WTC11 (cell line): ENCODE data around the gene CAMP. TPM values are rescaled to one million over a fixed set of nuclear protein-coding genes. Genes with fewer than 3 reads are reported as not detected.

ENCODE experiments used
- ATAC-seq: fragments of 200-7000 bp; cut with Tn5 transposase; 2 replicates; pipeline ENCODE4 v1.10.0; 2021; ENCODE audit warnings: mild to moderate bottlenecking, moderate library complexity
- CTCF ChIA-PET: fragments of 300-600 bp; sonication (Branson Sonifier 250); formaldehyde crosslinking; loops from one replicate; lab custom pipeline; 2021; ENCODE audit warnings: antibody characterized with exemption; lab: Charles Lee
- POLR2A ChIA-PET: fragments of 350-600 bp; sonication (Branson Sonifier 250); formaldehyde crosslinking; loops from one replicate; lab custom pipeline; 2021; ENCODE audit warnings: antibody characterized with exemption; lab: Charles Lee
- DNase-seq: peaks from one replicate; pipeline ENCODE4 v3.0.0; 2021; ENCODE audit warnings: low spot score
- H3K27ac Mint-ChIP-seq: 2 replicates; pipeline ENCODE4 v1.8.0; 2021; ENCODE audit warnings: mixed read lengths
- H3K27me3 Mint-ChIP-seq: 2 replicates; pipeline ENCODE4 v1.8.0; 2021; ENCODE audit warnings: low read depth, mild to moderate bottlenecking, moderate library complexity, mixed read lengths
- H3K36me3 Mint-ChIP-seq: 2 replicates; pipeline ENCODE4 v1.8.0; 2021; ENCODE audit warnings: mixed read lengths
- H3K4me1 Mint-ChIP-seq: 2 replicates; pipeline ENCODE4 v1.8.0; 2022; ENCODE audit warnings: mixed read lengths
- H3K4me3 Mint-ChIP-seq: 2 replicates; pipeline ENCODE4 v1.8.0; 2021; ENCODE audit warnings: mild to moderate bottlenecking, moderate library complexity, mixed read lengths
- H3K9me3 Mint-ChIP-seq: 2 replicates; pipeline ENCODE4 v1.8.0; 2021; ENCODE audit warnings: mixed read lengths
- CREM ChIP-seq: sonication (generic); formaldehyde crosslinking; IDR thresholded peaks from 2 replicates; pipeline ENCODE4 v1.8.1; 2022; ENCODE audit warnings: mild to moderate bottlenecking, missing genetic modification reagents, moderate library complexity
- ESRRA ChIP-seq: sonication (generic); formaldehyde crosslinking; IDR thresholded peaks from 2 replicates; pipeline ENCODE4 v1.8.1; 2022; ENCODE audit warnings: mild to moderate bottlenecking, missing genetic modification reagents, borderline replicate concordance
- GRHL2 ChIP-seq: fragments of 250-450 bp; sonication (Bioruptor Pico); IDR thresholded peaks from 2 replicates; pipeline ENCODE4 v1.8.0; 2022; ENCODE audit warnings: mild to moderate bottlenecking, moderate library complexity; ENCODE audit not compliant: insufficient replicate concordance, severe bottlenecking
- NFATC4 ChIP-seq: fragments of 250-450 bp; sonication (Bioruptor Pico); IDR thresholded peaks from 2 replicates; pipeline ENCODE4 v1.9.0; 2021; ENCODE audit warnings: mild to moderate bottlenecking
- NR1H2 ChIP-seq: sonication (generic); formaldehyde crosslinking; IDR thresholded peaks from 2 replicates; pipeline ENCODE4 v1.9.0; 2021; ENCODE audit warnings: mild to moderate bottlenecking, moderate library complexity, missing genetic modification reagents
- TEAD1 ChIP-seq: sonication (generic); formaldehyde crosslinking; IDR thresholded peaks from 2 replicates; pipeline ENCODE4 v1.8.0; 2022; ENCODE audit warnings: mild to moderate bottlenecking, missing genetic modification reagents
- ZNF232 ChIP-seq: sonication (generic); formaldehyde crosslinking; IDR thresholded peaks from 2 replicates; pipeline ENCODE4 v1.8.0; 2022; ENCODE audit warnings: mild to moderate bottlenecking, missing genetic modification reagents
- total RNA-seq: library from RNA; stranded (reverse); gene quantifications from 3 replicates; pipeline ENCODE4 v1.2.3, GENCODE V29; 2021
- TF ChIP-seq, protein P1 (sequence below): sonication (generic); formaldehyde crosslinking; IDR thresholded peaks from 2 replicates; pipeline ENCODE4 v1.8.0; 2023; ENCODE audit warnings: mild to moderate bottlenecking, missing genetic modification reagents
- TF ChIP-seq, protein P2 (sequence below): sonication (generic); formaldehyde crosslinking; IDR thresholded peaks from 2 replicates; pipeline ENCODE4 v1.8.1; 2023; ENCODE audit warnings: mild to moderate bottlenecking, missing genetic modification reagents
- TF ChIP-seq, protein P3 (sequence below): fragments of 250-450 bp; sonication (Bioruptor Pico); IDR thresholded peaks from 2 replicates; pipeline ENCODE4 v1.9.0; 2021; ENCODE audit warnings: moderate library complexity, mild to moderate bottlenecking, inconsistent platforms, borderline replicate concordance
- TF ChIP-seq, protein P4 (sequence below): sonication (generic); formaldehyde crosslinking; IDR thresholded peaks from 2 replicates; pipeline ENCODE4 v1.8.0; 2023; ENCODE audit warnings: missing genetic modification reagents
- TF ChIP-seq, protein P5 (sequence below): sonication (generic); formaldehyde crosslinking; IDR thresholded peaks from 2 replicates; pipeline ENCODE4 v1.8.0; 2022; ENCODE audit warnings: mild to moderate bottlenecking, missing genetic modification reagents
- TF ChIP-seq, protein P6 (sequence below): sonication (generic); formaldehyde crosslinking; IDR thresholded peaks from 2 replicates; pipeline ENCODE4 v1.8.1; 2022; ENCODE audit warnings: low read depth, missing genetic modification reagents, borderline replicate concordance
- TF ChIP-seq, protein P7 (sequence below): fragments of 250-450 bp; sonication (Bioruptor Pico); IDR thresholded peaks from 2 replicates; pipeline ENCODE4 v1.9.0; 2021; ENCODE audit warnings: mild to moderate bottlenecking
- TF ChIP-seq, protein P8 (sequence below): sonication (generic); formaldehyde crosslinking; IDR thresholded peaks from 2 replicates; pipeline ENCODE4 v1.8.1; 2023; ENCODE audit warnings: mild to moderate bottlenecking, missing genetic modification reagents, moderate library complexity
- TF ChIP-seq, protein P9 (sequence below): sonication (generic); formaldehyde crosslinking; IDR thresholded peaks from 2 replicates; pipeline ENCODE4 v1.8.1; 2023; ENCODE audit warnings: mild to moderate bottlenecking, missing genetic modification reagents, borderline replicate concordance

CAMP gene
- total RNA-seq, 1 experiment from 2014 or later = not detected

DNA sequence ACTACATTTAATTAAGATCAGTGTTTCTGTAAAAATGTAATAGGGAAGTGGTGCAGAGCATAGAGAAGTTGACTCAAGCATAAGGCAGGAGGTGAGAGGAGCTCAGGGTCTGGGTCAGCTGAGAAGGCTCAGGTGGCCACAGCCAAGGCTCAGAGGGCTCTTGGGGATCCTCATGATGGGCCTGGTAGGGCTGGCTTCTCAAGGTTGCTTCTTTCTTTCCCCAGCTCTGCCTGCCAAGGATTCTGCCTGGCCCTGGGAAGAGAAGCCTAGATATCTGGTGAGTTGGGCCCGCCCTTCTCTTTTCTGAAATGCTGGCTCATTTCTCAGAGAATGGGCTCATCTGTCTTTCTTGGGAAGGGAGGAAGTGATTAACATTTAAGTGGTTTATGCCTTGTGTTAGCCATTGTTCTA lies 24.1 kb downstream of the CAMP start:
- H3K36me3 Mint-ChIP-seq = peaks cover 70% of the 10 kb centered on the region
- peaks cover 29% of the 10 kb centered on the region for H3K4me1 Mint-ChIP-seq
- H3K27me3 Mint-ChIP-seq = no peaks in the 10 kb centered on the region
- H3K4me3 Mint-ChIP-seq = no peak overlapping the region
- H3K9me3 Mint-ChIP-seq = no peaks in the 10 kb centered on the region
- TF ChIP-seq, protein P1, sequence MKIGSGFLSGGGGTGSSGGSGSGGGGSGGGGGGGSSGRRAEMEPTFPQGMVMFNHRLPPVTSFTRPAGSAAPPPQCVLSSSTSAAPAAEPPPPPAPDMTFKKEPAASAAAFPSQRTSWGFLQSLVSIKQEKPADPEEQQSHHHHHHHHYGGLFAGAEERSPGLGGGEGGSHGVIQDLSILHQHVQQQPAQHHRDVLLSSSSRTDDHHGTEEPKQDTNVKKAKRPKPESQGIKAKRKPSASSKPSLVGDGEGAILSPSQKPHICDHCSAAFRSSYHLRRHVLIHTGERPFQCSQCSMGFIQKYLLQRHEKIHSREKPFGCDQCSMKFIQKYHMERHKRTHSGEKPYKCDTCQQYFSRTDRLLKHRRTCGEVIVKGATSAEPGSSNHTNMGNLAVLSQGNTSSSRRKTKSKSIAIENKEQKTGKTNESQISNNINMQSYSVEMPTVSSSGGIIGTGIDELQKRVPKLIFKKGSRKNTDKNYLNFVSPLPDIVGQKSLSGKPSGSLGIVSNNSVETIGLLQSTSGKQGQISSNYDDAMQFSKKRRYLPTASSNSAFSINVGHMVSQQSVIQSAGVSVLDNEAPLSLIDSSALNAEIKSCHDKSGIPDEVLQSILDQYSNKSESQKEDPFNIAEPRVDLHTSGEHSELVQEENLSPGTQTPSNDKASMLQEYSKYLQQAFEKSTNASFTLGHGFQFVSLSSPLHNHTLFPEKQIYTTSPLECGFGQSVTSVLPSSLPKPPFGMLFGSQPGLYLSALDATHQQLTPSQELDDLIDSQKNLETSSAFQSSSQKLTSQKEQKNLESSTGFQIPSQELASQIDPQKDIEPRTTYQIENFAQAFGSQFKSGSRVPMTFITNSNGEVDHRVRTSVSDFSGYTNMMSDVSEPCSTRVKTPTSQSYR = no peak
- no peak for TF ChIP-seq NFATC4
- TF ChIP-seq, protein P2, sequence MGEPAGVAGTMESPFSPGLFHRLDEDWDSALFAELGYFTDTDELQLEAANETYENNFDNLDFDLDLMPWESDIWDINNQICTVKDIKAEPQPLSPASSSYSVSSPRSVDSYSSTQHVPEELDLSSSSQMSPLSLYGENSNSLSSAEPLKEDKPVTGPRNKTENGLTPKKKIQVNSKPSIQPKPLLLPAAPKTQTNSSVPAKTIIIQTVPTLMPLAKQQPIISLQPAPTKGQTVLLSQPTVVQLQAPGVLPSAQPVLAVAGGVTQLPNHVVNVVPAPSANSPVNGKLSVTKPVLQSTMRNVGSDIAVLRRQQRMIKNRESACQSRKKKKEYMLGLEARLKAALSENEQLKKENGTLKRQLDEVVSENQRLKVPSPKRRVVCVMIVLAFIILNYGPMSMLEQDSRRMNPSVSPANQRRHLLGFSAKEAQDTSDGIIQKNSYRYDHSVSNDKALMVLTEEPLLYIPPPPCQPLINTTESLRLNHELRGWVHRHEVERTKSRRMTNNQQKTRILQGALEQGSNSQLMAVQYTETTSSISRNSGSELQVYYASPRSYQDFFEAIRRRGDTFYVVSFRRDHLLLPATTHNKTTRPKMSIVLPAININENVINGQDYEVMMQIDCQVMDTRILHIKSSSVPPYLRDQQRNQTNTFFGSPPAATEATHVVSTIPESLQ (CRISPR knock-in tag) = no peak
- TF ChIP-seq, protein P3, sequence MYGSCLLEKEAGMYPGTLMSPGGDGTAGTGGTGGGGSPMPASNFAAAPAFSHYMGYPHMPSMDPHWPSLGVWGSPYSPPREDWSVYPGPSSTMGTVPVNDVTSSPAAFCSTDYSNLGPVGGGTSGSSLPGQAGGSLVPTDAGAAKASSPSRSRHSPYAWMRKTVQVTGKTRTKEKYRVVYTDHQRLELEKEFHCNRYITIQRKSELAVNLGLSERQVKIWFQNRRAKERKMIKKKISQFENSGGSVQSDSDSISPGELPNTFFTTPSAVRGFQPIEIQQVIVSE = no peak
- TF ChIP-seq, protein P4, sequence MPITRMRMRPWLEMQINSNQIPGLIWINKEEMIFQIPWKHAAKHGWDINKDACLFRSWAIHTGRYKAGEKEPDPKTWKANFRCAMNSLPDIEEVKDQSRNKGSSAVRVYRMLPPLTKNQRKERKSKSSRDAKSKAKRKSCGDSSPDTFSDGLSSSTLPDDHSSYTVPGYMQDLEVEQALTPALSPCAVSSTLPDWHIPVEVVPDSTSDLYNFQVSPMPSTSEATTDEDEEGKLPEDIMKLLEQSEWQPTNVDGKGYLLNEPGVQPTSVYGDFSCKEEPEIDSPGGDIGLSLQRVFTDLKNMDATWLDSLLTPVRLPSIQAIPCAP (CRISPR knock-in tag) = no peak
- TF ChIP-seq, protein P5, sequence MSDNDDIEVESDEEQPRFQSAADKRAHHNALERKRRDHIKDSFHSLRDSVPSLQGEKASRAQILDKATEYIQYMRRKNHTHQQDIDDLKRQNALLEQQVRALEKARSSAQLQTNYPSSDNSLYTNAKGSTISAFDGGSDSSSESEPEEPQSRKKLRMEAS = no peak
- TF ChIP-seq, protein P6, sequence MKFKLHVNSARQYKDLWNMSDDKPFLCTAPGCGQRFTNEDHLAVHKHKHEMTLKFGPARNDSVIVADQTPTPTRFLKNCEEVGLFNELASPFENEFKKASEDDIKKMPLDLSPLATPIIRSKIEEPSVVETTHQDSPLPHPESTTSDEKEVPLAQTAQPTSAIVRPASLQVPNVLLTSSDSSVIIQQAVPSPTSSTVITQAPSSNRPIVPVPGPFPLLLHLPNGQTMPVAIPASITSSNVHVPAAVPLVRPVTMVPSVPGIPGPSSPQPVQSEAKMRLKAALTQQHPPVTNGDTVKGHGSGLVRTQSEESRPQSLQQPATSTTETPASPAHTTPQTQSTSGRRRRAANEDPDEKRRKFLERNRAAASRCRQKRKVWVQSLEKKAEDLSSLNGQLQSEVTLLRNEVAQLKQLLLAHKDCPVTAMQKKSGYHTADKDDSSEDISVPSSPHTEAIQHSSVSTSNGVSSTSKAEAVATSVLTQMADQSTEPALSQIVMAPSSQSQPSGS (CRISPR knock-in tag) = no peak
- no peak for TF ChIP-seq ZNF232 (CRISPR knock-in tag)
- no peak for TF ChIP-seq NR1H2 (CRISPR knock-in tag)
- TF ChIP-seq, protein P7, sequence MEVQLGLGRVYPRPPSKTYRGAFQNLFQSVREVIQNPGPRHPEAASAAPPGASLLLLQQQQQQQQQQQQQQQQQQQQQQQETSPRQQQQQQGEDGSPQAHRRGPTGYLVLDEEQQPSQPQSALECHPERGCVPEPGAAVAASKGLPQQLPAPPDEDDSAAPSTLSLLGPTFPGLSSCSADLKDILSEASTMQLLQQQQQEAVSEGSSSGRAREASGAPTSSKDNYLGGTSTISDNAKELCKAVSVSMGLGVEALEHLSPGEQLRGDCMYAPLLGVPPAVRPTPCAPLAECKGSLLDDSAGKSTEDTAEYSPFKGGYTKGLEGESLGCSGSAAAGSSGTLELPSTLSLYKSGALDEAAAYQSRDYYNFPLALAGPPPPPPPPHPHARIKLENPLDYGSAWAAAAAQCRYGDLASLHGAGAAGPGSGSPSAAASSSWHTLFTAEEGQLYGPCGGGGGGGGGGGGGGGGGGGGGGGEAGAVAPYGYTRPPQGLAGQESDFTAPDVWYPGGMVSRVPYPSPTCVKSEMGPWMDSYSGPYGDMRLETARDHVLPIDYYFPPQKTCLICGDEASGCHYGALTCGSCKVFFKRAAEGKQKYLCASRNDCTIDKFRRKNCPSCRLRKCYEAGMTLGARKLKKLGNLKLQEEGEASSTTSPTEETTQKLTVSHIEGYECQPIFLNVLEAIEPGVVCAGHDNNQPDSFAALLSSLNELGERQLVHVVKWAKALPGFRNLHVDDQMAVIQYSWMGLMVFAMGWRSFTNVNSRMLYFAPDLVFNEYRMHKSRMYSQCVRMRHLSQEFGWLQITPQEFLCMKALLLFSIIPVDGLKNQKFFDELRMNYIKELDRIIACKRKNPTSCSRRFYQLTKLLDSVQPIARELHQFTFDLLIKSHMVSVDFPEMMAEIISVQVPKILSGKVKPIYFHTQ = no peak
- TF ChIP-seq CREM (CRISPR knock-in tag) = no peak
- TF ChIP-seq ESRRA (CRISPR knock-in tag) = no peak
- no peak for TF ChIP-seq TEAD1 (CRISPR knock-in tag)
- TF ChIP-seq, protein P8, sequence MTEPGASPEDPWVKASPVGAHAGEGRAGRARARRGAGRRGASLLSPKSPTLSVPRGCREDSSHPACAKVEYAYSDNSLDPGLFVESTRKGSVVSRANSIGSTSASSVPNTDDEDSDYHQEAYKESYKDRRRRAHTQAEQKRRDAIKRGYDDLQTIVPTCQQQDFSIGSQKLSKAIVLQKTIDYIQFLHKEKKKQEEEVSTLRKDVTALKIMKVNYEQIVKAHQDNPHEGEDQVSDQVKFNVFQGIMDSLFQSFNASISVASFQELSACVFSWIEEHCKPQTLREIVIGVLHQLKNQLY = no peak
- TF ChIP-seq GRHL2 (CRISPR knock-in tag) = no peak
- TF ChIP-seq, protein P9, sequence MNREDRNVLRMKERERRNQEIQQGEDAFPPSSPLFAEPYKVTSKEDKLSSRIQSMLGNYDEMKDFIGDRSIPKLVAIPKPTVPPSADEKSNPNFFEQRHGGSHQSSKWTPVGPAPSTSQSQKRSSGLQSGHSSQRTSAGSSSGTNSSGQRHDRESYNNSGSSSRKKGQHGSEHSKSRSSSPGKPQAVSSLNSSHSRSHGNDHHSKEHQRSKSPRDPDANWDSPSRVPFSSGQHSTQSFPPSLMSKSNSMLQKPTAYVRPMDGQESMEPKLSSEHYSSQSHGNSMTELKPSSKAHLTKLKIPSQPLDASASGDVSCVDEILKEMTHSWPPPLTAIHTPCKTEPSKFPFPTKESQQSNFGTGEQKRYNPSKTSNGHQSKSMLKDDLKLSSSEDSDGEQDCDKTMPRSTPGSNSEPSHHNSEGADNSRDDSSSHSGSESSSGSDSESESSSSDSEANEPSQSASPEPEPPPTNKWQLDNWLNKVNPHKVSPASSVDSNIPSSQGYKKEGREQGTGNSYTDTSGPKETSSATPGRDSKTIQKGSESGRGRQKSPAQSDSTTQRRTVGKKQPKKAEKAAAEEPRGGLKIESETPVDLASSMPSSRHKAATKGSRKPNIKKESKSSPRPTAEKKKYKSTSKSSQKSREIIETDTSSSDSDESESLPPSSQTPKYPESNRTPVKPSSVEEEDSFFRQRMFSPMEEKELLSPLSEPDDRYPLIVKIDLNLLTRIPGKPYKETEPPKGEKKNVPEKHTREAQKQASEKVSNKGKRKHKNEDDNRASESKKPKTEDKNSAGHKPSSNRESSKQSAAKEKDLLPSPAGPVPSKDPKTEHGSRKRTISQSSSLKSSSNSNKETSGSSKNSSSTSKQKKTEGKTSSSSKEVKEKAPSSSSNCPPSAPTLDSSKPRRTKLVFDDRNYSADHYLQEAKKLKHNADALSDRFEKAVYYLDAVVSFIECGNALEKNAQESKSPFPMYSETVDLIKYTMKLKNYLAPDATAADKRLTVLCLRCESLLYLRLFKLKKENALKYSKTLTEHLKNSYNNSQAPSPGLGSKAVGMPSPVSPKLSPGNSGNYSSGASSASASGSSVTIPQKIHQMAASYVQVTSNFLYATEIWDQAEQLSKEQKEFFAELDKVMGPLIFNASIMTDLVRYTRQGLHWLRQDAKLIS (CRISPR knock-in tag) = no peak
- no peak for DNase-seq
- no peak; the same call in none of the 2 replicates for ATAC-seq
- peak overlapping the region; percentile 78 for H3K27ac Mint-ChIP-seq
- CTCF ChIA-PET = interaction anchor here (0.7 to 1.9 kb wide), 4 partner anchors 26 to 188 kb away, joined by 3 to 10 read pairs (median 5); no protein-coding TSS in a partner anchor
- POLR2A ChIA-PET = interaction anchor here (0.7 kb wide), 1 partner anchor 376 kb away, joined by 3 read pairs; no protein-coding TSS in a partner anchor
